ENCODE data around the gene IL17RE. TPM values are rescaled to one million over a fixed set of nuclear protein-coding genes. Genes with fewer than 3 reads are reported as not detected.
A peak's percentile ranks its signal among the peaks of the same experiment; 100 is the strongest.

Gene IL17RE
- total and polyA plus RNA-seq, 2 of the 13 experiments (the other 11 are each of a cell fraction or from before 2014, with no cell fraction given), result 14.5 to 24.1 TPM

DNA sequence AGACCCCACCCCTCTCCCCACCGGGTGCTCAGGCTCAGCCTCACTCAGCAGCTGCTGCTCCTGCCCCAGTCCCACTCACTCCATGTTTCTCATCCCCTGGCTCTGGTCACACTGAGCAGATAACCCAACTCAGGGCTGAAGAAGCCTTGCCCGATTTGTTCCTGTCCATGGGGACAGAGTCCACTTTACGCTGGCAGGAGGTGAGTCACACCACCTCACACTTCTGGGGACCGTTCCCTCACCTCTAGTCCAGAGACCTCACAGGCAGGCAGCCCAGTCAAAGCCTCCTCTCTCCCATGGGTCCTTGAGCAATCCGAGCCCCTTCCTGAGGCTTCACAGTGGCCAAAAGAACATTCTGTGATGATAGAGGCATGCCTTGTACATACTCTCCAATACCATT is 23.9 kb upstream of the IL17RE start (continued):
- TF ChIP-seq, protein P1, sequence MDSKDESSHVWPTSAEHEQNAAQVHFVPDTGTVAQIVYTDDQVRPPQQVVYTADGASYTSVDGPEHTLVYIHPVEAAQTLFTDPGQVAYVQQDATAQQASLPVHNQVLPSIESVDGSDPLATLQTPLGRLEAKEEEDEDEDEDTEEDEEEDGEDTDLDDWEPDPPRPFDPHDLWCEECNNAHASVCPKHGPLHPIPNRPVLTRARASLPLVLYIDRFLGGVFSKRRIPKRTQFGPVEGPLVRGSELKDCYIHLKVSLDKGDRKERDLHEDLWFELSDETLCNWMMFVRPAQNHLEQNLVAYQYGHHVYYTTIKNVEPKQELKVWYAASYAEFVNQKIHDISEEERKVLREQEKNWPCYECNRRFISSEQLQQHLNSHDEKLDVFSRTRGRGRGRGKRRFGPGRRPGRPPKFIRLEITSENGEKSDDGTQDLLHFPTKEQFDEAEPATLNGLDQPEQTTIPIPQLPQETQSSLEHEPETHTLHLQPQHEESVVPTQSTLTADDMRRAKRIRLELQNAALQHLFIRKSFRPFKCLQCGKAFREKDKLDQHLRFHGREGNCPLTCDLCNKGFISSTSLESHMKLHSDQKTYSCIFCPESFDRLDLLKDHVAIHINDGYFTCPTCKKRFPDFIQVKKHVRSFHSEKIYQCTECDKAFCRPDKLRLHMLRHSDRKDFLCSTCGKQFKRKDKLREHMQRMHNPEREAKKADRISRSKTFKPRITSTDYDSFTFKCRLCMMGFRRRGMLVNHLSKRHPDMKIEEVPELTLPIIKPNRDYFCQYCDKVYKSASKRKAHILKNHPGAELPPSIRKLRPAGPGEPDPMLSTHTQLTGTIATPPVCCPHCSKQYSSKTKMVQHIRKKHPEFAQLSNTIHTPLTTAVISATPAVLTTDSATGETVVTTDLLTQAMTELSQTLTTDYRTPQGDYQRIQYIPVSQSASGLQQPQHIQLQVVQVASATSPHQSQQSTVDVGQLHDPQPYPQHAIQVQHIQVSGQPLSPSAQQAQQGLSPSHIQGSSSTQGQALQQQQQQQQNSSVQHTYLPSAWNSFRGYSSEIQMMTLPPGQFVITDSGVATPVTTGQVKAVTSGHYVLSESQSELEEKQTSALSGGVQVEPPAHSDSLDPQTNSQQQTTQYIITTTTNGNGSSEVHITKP (CRISPR knock-in tag; IDR thresholded peaks at IDR 0.05; ENCODE audit: low read depth), result no peak
- TF ChIP-seq ZSCAN30 (CRISPR knock-in tag; IDR thresholded peaks at IDR 0.05) (no peak), RBM22 (optimal IDR thresholded peaks at IDR 0.05; ENCODE audit: low read length) (no peak), SNAPC2 (CRISPR knock-in tag; IDR thresholded peaks at IDR 0.05) (no peak), PPARG (CRISPR knock-in tag; conservative IDR thresholded peaks at IDR 0.05) (peak; percentile 85), ZNF784 (CRISPR knock-in tag; IDR thresholded peaks at IDR 0.05; ENCODE audit: borderline replicate concordance) (no peak), SP1 (IDR thresholded peaks at IDR 0.05) (no peak), SP1 (CRISPR knock-in tag; IDR thresholded peaks at IDR 0.05) (no peak), MATR3 (CRISPR knock-in tag; IDR thresholded peaks at IDR 0.05) (no peak), BRCA1 (CRISPR knock-in tag; IDR thresholded peaks at IDR 0.05) (no peak), MXI1 (IDR thresholded peaks at IDR 0.05; ENCODE audit: borderline replicate concordance, low read depth, low read length) (no peak; the same call in 2 of the 3 replicates), ZNF180 (CRISPR knock-in tag; IDR thresholded peaks at IDR 0.05; ENCODE audit: borderline replicate concordance, low read depth) (no peak), ZNF138 (CRISPR knock-in tag; IDR thresholded peaks at IDR 0.05; ENCODE audit: low read depth) (no peak), ASH2L (IDR thresholded peaks at IDR 0.05; ENCODE audit: insufficient read length, low read depth, low read length) (peak; percentile 53), NR2C2 (CRISPR knock-in tag; IDR thresholded peaks at IDR 0.05; ENCODE audit: borderline replicate concordance) (no peak)
- TF ChIP-seq, protein P2, sequence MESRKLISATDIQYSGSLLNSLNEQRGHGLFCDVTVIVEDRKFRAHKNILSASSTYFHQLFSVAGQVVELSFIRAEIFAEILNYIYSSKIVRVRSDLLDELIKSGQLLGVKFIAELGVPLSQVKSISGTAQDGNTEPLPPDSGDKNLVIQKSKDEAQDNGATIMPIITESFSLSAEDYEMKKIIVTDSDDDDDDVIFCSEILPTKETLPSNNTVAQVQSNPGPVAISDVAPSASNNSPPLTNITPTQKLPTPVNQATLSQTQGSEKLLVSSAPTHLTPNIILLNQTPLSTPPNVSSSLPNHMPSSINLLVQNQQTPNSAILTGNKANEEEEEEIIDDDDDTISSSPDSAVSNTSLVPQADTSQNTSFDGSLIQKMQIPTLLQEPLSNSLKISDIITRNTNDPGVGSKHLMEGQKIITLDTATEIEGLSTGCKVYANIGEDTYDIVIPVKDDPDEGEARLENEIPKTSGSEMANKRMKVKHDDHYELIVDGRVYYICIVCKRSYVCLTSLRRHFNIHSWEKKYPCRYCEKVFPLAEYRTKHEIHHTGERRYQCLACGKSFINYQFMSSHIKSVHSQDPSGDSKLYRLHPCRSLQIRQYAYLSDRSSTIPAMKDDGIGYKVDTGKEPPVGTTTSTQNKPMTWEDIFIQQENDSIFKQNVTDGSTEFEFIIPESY (CRISPR knock-in tag; IDR thresholded peaks at IDR 0.05), result peak; percentile 15; the same call in 1 of the 2 replicates
- TF ChIP-seq, protein P3, sequence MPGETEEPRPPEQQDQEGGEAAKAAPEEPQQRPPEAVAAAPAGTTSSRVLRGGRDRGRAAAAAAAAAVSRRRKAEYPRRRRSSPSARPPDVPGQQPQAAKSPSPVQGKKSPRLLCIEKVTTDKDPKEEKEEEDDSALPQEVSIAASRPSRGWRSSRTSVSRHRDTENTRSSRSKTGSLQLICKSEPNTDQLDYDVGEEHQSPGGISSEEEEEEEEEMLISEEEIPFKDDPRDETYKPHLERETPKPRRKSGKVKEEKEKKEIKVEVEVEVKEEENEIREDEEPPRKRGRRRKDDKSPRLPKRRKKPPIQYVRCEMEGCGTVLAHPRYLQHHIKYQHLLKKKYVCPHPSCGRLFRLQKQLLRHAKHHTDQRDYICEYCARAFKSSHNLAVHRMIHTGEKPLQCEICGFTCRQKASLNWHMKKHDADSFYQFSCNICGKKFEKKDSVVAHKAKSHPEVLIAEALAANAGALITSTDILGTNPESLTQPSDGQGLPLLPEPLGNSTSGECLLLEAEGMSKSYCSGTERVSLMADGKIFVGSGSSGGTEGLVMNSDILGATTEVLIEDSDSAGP (CRISPR knock-in tag; IDR thresholded peaks at IDR 0.05; ENCODE audit: borderline replicate concordance), result peak; percentile 50; the same call in 1 of the 2 replicates
- TF ChIP-seq, protein P4, sequence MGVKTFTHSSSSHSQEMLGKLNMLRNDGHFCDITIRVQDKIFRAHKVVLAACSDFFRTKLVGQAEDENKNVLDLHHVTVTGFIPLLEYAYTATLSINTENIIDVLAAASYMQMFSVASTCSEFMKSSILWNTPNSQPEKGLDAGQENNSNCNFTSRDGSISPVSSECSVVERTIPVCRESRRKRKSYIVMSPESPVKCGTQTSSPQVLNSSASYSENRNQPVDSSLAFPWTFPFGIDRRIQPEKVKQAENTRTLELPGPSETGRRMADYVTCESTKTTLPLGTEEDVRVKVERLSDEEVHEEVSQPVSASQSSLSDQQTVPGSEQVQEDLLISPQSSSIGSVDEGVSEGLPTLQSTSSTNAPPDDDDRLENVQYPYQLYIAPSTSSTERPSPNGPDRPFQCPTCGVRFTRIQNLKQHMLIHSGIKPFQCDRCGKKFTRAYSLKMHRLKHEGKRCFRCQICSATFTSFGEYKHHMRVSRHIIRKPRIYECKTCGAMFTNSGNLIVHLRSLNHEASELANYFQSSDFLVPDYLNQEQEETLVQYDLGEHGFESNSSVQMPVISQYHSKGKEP (CRISPR knock-in tag; IDR thresholded peaks at IDR 0.05), result no peak

Data from HepG2 (cell line).